Ishikawa (cell line): Measurements from ENCODE around the gene PRG3.

Experiments used
- EP300 ChIP-seq: IDR thresholded peaks from 2 replicates; pipeline ENCODE4 v1.6.1; 2012; ENCODE audit warnings: borderline replicate concordance
- RAD21 ChIP-seq: IDR thresholded peaks from 2 replicates; pipeline ENCODE4 v1.6.1; 2012; ENCODE audit warnings: low read depth
- YY1 ChIP-seq: IDR thresholded peaks from 2 replicates; pipeline ENCODE4 v1.6.1; 2012; ENCODE audit warnings: low read depth
- TF ChIP-seq, protein P1 (sequence below): IDR thresholded peaks from 2 replicates; pipeline ENCODE4 v1.6.1; 2012; ENCODE audit warnings: low read depth, mild to moderate bottlenecking
- TF ChIP-seq, protein P2 (sequence below): IDR thresholded peaks from 2 replicates; pipeline ENCODE4 v1.6.1; 2012

DNA sequence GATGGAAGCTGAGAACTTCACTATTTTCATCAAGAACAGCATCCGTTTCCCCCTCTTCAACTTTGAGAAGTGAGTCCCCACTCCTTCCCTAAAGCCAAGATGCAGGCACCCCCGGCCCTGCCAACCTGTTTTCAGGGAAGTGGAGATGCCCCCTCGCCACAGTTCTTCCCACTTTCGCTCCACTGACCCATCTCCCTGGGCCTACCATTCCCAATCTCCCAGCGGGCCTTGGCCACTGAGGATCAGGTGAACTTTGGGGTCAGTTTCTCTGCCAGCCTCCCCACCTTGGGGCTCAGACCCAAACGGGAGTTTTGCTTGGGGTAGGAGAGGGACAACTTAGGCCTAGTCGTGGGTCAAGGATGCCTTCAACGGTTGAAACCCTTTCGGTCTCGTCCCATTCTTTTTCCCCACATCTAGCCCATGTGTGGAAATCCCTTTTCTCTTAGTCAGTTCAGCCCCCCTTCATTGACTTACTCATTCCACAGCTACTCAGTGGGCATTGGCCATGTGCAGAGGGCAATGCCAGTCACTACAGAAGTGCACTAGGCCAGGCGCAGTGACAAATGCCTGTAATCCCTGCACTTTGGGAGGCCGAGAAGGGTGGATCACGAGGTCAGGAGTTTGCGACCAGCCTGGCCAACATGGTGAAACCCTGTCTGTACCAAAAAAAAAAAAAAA, 32.2 kb downstream of the PRG3 start:
- TF ChIP-seq RAD21, result no peak
- TF ChIP-seq, protein P1, sequence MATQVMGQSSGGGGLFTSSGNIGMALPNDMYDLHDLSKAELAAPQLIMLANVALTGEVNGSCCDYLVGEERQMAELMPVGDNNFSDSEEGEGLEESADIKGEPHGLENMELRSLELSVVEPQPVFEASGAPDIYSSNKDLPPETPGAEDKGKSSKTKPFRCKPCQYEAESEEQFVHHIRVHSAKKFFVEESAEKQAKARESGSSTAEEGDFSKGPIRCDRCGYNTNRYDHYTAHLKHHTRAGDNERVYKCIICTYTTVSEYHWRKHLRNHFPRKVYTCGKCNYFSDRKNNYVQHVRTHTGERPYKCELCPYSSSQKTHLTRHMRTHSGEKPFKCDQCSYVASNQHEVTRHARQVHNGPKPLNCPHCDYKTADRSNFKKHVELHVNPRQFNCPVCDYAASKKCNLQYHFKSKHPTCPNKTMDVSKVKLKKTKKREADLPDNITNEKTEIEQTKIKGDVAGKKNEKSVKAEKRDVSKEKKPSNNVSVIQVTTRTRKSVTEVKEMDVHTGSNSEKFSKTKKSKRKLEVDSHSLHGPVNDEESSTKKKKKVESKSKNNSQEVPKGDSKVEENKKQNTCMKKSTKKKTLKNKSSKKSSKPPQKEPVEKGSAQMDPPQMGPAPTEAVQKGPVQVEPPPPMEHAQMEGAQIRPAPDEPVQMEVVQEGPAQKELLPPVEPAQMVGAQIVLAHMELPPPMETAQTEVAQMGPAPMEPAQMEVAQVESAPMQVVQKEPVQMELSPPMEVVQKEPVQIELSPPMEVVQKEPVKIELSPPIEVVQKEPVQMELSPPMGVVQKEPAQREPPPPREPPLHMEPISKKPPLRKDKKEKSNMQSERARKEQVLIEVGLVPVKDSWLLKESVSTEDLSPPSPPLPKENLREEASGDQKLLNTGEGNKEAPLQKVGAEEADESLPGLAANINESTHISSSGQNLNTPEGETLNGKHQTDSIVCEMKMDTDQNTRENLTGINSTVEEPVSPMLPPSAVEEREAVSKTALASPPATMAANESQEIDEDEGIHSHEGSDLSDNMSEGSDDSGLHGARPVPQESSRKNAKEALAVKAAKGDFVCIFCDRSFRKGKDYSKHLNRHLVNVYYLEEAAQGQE, result no peak
- no peak for TF ChIP-seq YY1
- TF ChIP-seq, protein P2, sequence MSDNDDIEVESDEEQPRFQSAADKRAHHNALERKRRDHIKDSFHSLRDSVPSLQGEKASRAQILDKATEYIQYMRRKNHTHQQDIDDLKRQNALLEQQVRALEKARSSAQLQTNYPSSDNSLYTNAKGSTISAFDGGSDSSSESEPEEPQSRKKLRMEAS, result no peak
- no peak for TF ChIP-seq EP300
